Measurements from ENCODE around the gene SGCE. TPM values are rescaled to one million over a fixed set of nuclear protein-coding genes. Genes with fewer than 3 reads are reported as not detected.

Gene SGCE
- total RNA-seq, 1 experiment from 2014 or later, result 49.2 TPM

GRCh38 chr7:94602181-94602580, 53.8 kb downstream of the SGCE start:
- POLR2A ChIA-PET (ENCODE audit: low non-redundant PET), result no interaction called here
- H3K4me1 ChIP-seq (ENCODE audit: insufficient read depth, low read length, poor library complexity, severe bottlenecking), result peaks cover 19% of the 10 kb centered on the region
- TF ChIP-seq EZH2 (IDR thresholded peaks at IDR 0.05; ENCODE audit: borderline replicate concordance, low read depth, low read length, poor library complexity, severe bottlenecking) (no peak), CTCF (conservative IDR thresholded peaks at IDR 0.05; ENCODE audit: low read depth, low read length) (no peak)
- CTCF ChIA-PET, result interaction anchor here (1.0 kb wide), 1 partner anchor 55 kb away, joined by 4 read pairs; no protein-coding TSS in a partner anchor
- H3K4me3 ChIP-seq (ENCODE audit: low read depth, low read length, poor library complexity, severe bottlenecking), result no peak overlapping the region
- intact Hi-C loops (cut with micrococcal nuclease; ENCODE audit: unreplicated experiment), result no loop called here
- H3K36me3 ChIP-seq (ENCODE audit: insufficient read depth, low read length, poor library complexity, severe bottlenecking), result no peaks in the 10 kb centered on the region
- H3K9me3 ChIP-seq (ENCODE audit: low read depth, low read length, poor library complexity, severe bottlenecking), result no peaks in the 10 kb centered on the region
- DNase-seq (ENCODE audit: low spot score), result no peak
- no peak overlapping the region for H3K27ac ChIP-seq (ENCODE audit: low read depth, low read length, poor library complexity, severe bottlenecking)
- H3K27me3 ChIP-seq (replicated peaks; ENCODE audit: insufficient read depth, low read depth, low read length, poor library complexity), result no peaks in the 10 kb centered on the region
- BruUV-seq (replicated peaks), result no TSS peak

GRCh38 chr7:94600267-94600666, 55.7 kb downstream of the SGCE start:
- no peaks in the 10 kb centered on the region for H3K9me3 ChIP-seq (ENCODE audit: low read depth, low read length, poor library complexity, severe bottlenecking)
- peaks cover 19% of the 10 kb centered on the region for H3K4me1 ChIP-seq (ENCODE audit: insufficient read depth, low read length, poor library complexity, severe bottlenecking)
- intact Hi-C loops (cut with micrococcal nuclease; ENCODE audit: unreplicated experiment), result no loop called here
- ChIA-PET CTCF (no interaction called here), POLR2A (ENCODE audit: low non-redundant PET) (no interaction called here)
- no peaks in the 10 kb centered on the region for H3K36me3 ChIP-seq (ENCODE audit: insufficient read depth, low read length, poor library complexity, severe bottlenecking)
- TF ChIP-seq CTCF (conservative IDR thresholded peaks at IDR 0.05; ENCODE audit: low read depth, low read length) (no peak), EZH2 (IDR thresholded peaks at IDR 0.05; ENCODE audit: borderline replicate concordance, low read depth, low read length, poor library complexity, severe bottlenecking) (no peak)
- no peak overlapping the region for H3K4me3 ChIP-seq (ENCODE audit: low read depth, low read length, poor library complexity, severe bottlenecking)
- H3K27me3 ChIP-seq (replicated peaks; ENCODE audit: insufficient read depth, low read depth, low read length, poor library complexity), result no peaks in the 10 kb centered on the region
- BruUV-seq (replicated peaks), result no TSS peak
- no peak overlapping the region for H3K27ac ChIP-seq (ENCODE audit: low read depth, low read length, poor library complexity, severe bottlenecking)
- peak; percentile 18 for DNase-seq (ENCODE audit: low spot score)

GRCh38 chr7:94595717-94596116, 60.2 kb downstream of the SGCE start:
- DNase-seq (ENCODE audit: low spot score), result no peak
- no peaks in the 10 kb centered on the region for H3K36me3 ChIP-seq (ENCODE audit: insufficient read depth, low read length, poor library complexity, severe bottlenecking)

More at GRCh38 chr7:94595717-94596116, 60.2 kb downstream of the SGCE start:
- ChIA-PET CTCF (no interaction called here), POLR2A (ENCODE audit: low non-redundant PET) (no interaction called here)
- Histone ChIP-seq H3K4me1 (ENCODE audit: insufficient read depth, low read length, poor library complexity, severe bottlenecking) (no peaks in the 10 kb centered on the region), H3K27me3 (replicated peaks; ENCODE audit: insufficient read depth, low read depth, low read length, poor library complexity) (no peaks in the 10 kb centered on the region), H3K4me3 (ENCODE audit: low read depth, low read length, poor library complexity, severe bottlenecking) (no peak overlapping the region), H3K27ac (ENCODE audit: low read depth, low read length, poor library complexity, severe bottlenecking) (no peak overlapping the region), H3K9me3 (ENCODE audit: low read depth, low read length, poor library complexity, severe bottlenecking) (no peaks in the 10 kb centered on the region)
- no peak for TF ChIP-seq CTCF (conservative IDR thresholded peaks at IDR 0.05; ENCODE audit: low read depth, low read length)
- TF ChIP-seq EZH2 (IDR thresholded peaks at IDR 0.05; ENCODE audit: borderline replicate concordance, low read depth, low read length, poor library complexity, severe bottlenecking), result no peak
- intact Hi-C loops (cut with micrococcal nuclease; ENCODE audit: unreplicated experiment), result no loop called here
- no TSS peak for BruUV-seq (replicated peaks)

Measured in A673 (cell line).